HG03159 (cell line): Measurements from ENCODE around the gene CDK3.
"Not testable (repeated sequence)": the region's sequence is repeated elsewhere in the genome, so short reads cannot be mapped to it uniquely, and the experiment has no call there.

Experiments used
- ATAC-seq: cut with Tn5 transposase; IDR thresholded peaks from one replicate; pipeline ENCODE4 v1.9.1; 2021; ENCODE audit warnings: mild to moderate bottlenecking, moderate library complexity; ENCODE audit not compliant: unreplicated experiment

Gene CDK3

GRCh38 chr17:76000755-76001521, at the start of gene CDK3:
TSS of gene CDK3 (plus strand) at chr17:76000855. CDS start at chr17:76001426, 571 bp downstream.
- no peak for ATAC-seq

GRCh38 chr17:75950855-75951554, 49.6 kb upstream of the CDK3 start:
- ATAC-seq, result no peak

- ATAC-seq, result no peak
Observed at GRCh38 chr17:75959051-75959838, 41.4 kb upstream of the CDK3 start.

GRCh38 chr17:75959839-75960511, 40.7 kb upstream of the CDK3 start:
- no peak for ATAC-seq

GRCh38 chr17:75965468-75965867, 35.2 kb upstream of the CDK3 start:
- ATAC-seq, result no peak

GRCh38 chr17:75969044-75969443, 31.6 kb upstream of the CDK3 start:
- ATAC-seq, result not testable (repeated sequence)

GRCh38 chr17:75970011-75970523, 30.6 kb upstream of the CDK3 start:
- ATAC-seq, result no peak

GRCh38 chr17:75970626-75971025, 30.0 kb upstream of the CDK3 start:
- no peak for ATAC-seq

GRCh38 chr17:75975187-75975586, 25.5 kb upstream of the CDK3 start:
- ATAC-seq, result not testable (repeated sequence)

- ATAC-seq, result no peak
Observed at GRCh38 chr17:75975757-75976174, 24.9 kb upstream of the CDK3 start.

- no peak for ATAC-seq
Observed at GRCh38 chr17:75976175-75976848, 24.3 kb upstream of the CDK3 start.

- peak; percentile 86 for ATAC-seq
Observed at GRCh38 chr17:75978938-75979704, 21.5 kb upstream of the CDK3 start, which contains the start of the genes ACOX1 and TEN1. TSS of gene ACOX1 (minus strand) at chr17:75979166. CDS start at chr17:75979073, 93 bp downstream. TSS of gene TEN1 (plus strand) at chr17:75979240. CDS start at chr17:75986193, 6,953 bp downstream.

GRCh38 chr17:75979705-75980187, 20.9 kb upstream of the CDK3 start:
- peak; percentile 9 for ATAC-seq

- no peak for ATAC-seq
Observed at GRCh38 chr17:75980188-75981018, 20.3 kb upstream of the CDK3 start.

GRCh38 chr17:75981019-75981615, 19.5 kb upstream of the CDK3 start:
- no peak for ATAC-seq

GRCh38 chr17:75983501-75984181, 17.0 kb upstream of the CDK3 start:
- ATAC-seq, result no peak

- no peak for ATAC-seq
Observed at GRCh38 chr17:75985986-75986385, 14.7 kb upstream of the CDK3 start.
